GM21381 (cell line): ENCODE data around the gene FBF1.
"Not testable (repeated sequence)": the region's sequence is repeated elsewhere in the genome, so short reads cannot be mapped to it uniquely, and the experiment has no call there.

Source experiments
- ATAC-seq: cut with Tn5 transposase; IDR thresholded peaks from one replicate; pipeline ENCODE4 v1.9.1; 2021; ENCODE audit warnings: mild to moderate bottlenecking, moderate library complexity; ENCODE audit not compliant: unreplicated experiment

FBF1 gene, protein sequence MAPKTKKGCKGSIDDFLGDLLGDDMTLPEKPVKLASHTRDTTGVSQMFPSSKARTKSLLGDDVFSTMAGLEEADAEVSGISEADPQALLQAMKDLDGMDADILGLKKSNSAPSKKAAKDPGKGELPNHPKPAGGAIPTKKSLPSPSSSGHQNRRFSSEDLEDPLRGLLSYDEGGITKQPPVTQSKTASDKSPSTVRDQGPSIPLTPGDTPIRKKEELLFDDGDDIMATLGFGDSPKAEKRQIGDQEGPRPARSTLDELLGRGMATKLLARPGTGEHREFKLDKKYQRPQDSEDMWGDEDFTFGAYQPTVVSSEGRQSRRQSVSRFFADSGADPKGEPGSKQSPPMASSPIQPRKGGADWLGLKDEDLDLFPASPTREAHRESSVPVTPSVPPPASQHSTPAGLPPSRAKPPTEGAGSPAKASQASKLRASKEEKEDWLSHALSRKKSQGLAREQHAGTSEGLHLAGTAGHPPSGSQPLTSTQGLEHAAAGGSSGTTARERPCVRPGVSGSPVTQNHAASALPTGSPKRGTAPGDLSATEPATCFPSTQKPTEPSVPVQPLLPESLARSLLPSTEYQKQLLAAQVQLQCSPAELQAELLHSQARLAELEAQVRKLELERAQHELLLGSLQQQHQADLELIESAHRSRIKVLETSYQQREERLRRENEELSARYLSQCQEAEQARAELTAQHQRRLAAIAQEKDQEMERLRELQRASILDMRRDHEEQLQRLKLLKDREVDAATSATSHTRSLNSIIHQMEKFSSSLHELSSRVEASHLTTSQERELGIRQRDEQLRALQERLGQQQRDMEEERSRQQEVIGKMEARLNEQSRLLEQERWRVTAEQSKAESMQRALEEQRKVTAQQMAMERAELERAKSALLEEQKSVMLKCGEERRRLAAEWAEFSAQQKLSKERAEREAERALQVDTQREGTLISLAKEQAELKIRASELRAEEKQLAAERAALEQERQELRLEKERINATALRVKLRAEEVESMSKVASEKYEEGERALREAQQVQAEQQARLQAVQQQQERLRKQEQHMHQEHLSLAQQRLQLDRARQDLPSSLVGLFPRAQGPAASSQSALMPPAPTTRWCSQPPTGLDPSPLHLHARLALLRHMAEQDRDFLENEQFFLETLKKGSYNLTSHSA

DNA sequence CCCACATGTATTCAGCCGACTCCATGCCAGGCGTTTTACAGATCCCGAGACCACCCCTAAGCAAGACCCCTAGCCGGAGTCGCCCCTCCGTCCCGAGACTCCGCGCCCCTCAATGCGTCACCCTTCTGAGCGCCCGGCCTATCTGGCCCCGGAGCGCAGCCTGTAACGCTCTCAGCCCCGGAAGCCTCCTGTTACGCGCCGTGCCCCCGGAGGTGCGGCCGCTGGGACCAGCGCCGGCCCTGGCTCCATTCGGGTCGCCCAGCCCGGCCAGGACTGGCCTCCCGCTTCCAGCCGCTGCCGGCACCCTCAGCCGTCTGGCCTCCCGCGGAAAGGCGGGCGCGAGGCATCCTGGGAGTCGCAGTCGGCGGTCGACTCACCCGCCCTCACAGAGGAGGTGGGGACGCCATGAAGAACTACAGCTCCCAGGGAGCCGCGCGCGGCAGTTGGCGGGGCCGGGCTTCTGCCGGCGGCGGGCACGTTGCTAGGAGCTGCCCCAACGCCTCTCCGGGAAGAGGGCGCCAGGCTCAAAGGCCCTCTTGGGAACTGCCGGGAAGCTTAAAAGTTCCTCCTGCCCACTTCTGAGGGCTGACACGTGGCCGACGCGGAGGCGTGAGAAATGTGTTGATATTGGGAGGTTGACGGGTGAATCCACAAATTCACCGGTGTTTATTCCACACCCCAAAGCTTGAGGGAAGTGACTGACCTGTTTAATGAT, at the start of gene FBF1:
FBF1 (minus strand) TSS at position 316 of the 715 bp plus-strand sequence. CDS start 2,893 bp downstream, outside the sequence.
- peak; percentile 96 for ATAC-seq

DNA sequence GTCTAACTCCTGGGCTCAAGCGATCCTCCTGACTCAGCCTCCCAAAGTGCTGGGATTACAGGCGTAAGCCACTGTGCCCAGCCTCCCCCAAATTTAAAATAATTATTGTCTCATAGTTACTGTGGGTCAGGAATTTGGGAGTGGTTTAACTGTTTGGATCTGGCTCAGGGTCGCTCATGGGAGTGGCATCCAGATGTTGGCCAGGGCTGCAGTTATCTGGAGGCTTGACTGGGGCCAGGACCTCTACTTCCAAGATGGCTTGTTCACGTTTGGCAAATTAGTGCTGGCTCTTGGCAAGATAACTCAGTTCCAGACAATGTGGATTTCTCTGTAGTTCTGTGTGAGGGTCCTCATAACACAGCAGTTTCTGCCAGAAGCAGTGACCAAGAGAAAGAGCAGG, 46.2 kb upstream of the FBF1 start:
- no peak for ATAC-seq

DNA sequence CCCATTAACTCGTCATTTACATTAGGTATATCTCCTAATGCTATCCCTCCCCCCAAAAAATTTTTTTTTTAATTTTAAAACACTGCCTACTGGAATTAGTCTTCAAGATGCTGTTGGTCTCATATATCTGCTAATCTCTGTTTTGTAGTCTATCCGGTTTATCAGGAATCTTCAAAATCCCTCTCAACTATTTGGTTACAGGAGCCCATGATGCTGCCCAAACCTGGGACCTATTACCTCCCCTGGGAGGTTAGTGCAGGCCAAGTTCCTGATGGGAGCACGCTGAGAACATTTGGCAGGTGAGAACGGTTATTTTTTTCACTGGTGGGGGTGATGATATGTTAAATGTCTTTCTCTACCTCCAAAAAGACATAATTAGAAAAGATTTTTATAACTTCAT, 45.1 kb upstream of the FBF1 start:
- ATAC-seq, result no peak

DNA sequence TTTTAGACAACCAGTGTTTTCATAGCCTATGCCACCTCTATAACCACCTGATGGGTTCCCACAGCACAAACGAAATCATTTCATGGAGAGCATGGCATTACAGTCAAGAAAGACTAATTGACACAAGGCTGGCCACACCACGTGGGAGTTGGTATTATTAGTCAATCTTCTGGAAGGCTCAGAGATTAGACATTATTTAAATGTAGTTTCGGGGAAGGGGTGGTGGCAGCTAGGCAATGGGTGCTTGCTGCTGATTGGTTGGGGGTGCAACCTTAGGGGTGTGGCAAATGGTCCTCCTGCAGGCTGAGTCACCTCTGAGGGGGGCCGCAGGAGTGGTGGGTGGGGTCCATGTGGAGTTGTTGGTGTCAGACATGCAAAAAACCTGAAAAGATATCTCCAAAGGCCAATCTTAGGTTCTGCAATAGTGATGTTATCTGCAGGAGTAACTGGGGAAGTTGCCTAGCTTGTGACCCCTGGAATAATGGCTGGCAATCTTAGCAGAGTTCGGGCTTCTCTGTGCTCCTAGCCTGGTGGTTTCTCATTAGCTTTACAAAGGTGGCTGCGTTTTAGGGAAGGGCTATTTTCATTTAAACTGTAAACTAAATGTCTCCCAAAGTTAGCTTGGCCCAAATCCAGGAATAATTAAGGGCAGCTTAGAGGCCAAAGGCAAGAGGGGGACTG, 42.8 kb upstream of the FBF1 start:
- no peak for ATAC-seq

DNA sequence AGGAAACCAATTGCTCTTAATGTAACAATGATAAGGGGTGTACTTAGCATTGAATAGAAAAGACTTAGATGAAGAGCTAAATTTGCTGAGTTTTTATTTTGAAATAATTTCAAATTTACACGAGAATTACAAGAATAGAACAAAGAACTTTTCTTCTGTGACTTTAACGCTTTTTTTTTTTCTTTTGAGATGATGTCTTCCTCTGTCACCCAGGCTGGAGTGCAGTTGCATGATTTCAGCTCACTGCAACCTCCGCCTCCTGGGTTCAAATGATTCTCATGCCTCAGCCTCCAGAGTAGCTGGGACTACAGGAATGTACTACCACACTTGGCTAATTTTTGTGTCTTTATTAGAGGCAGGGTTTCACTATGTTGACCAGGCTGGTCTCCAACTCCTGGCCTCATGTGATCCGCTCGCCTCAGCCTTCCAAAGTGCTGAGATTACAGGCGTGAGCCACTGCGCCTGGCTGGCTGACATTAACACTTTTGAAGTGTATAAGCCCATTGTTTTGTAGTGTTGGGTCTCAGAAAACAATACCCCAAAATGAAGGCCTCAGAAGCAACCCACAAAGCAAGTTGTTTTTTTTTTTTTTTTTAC, 40.3 kb upstream of the FBF1 start:
- ATAC-seq, result no peak

DNA sequence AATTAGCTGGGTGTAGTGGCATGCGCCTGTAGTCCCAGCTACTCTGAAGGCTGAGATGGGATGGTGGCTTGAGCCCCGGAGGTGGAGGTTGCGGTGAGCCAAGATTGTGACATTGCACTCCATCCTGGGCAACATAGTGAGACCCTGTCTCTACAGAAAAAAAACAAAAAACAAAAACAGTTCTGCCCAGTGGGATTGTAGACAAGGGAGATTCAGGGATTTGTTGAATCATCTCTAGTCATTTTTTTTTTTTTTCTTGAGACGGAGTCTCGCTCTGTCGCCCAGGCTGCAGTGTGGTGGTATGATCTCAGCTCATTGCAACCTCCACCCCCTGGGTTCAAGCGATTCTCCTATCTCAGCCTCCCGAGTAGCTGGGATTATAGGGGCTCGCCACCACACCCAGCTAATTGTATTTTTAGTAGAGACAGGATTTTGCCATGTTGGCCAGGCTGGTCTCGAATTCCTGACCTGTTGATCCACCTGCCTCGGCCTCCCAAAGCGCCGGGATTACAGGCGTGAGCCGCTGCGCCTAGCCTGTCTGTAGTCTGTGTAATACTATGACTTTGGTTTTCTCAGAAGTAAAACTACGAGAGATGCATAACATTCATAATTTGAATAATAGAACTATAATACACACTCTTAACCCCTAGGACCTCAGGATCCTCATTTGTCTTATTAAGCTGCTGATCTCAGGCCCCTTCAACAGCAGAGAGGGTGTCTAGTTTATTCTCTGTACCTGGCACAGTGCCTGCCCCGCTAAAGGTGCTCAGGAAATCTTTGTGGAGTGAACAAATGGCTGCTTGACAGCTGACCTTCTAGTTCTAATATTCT, 39.6 kb upstream of the FBF1 start:
- ATAC-seq, result no peak

DNA sequence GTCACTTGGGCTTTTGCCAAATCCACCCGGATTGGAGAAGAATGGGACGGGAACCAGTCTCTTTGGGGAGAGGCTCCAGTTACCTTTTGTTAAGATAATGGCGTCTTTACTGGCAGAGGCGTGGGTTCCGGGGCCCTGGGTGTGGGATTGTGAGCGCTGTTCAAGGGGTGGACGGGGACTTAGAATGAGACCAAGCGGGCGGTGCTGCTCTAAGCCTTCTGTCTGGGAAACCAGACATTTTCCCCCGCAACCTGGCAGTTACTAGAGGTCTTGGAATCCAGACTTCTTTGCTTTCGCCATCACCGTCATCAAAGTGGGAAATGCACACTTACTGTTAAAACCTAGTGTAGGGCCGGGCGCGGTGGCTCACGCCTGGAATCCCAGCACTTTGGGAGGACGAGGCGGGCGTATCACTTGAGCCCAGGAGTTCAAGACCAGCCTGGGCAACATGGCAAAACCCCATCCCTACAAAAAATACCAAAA, 38.9 kb upstream of the FBF1 start:
- ATAC-seq, result peak; percentile 15

DNA sequence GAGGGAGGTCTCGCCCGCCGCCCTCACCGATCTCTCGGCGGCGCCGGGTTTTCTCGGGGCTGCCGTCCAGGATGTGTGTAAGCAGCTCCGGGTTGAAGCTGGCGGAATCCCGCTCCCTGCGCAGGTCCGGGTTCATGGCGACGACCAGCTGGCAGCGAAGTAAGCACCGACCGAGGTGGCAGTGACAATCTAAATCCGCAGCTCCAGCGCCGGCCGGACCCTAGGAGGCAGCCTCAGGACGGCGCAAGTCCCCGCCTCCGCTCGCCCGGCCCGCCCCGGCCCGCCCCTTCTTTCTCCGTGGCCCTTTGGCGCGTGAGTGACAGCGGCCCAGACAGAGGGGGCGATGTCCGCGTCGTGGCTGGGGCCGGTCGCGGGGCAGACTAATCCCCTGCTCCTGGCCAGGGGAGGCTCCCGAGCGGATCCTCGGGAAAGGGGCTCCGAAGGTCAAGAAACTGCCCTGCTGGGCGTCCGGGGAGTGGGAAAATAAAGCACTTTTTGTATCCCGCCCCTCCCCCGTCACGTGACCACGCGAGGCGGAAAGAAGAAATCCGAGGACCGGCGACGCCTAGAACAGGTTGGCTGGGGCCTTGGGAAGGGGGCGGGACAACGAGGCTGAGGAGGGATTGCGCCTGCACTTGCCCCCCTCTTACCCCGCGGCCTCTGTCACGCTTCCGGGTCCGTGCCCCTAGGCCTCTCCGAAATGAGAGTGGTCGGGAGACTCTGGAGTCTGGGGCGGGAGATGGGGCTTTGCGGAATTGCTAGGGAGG, 38.3 kb upstream of the FBF1 start, which contains the start of the genes ACOX1 and TEN1:
ACOX1 (minus strand) TSS at position 229 of the 767 bp plus-strand sequence; CDS start at position 136, 93 bp downstream.
TEN1 (plus strand) TSS at position 303 of the 767 bp plus-strand sequence. CDS start 6,953 bp downstream, outside the sequence.
- peak; percentile 91 for ATAC-seq

DNA sequence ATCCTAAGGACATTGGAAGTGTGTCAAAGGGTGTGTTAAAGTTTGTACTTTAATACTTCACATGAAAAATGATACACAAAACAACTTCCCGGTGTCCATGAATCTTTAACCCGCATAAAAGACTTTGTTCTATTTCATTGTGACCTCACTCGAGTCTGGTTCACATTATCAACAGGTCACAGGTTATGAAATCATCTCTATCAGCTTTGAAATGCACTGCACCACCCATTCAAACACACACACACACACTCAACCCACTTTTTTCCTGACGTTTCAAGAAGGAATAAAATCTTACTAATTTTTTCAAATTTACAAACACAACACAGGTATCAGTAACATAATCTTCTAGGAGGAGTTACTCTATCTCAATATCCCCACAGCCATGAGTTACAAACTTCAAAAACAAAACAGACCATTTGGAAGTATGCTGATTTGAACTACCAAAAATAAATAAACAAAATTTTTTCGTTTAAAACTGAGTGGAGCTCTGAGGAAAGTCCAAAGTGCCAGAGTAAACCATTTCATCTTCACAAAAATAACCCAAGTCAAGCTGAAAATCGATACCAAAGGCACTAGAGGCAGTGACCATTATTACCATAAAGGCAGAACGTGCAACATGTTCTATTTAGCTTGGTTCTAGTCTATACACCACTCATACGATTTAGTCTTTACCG, 35.5 kb upstream of the FBF1 start:
- no peak for ATAC-seq

DNA sequence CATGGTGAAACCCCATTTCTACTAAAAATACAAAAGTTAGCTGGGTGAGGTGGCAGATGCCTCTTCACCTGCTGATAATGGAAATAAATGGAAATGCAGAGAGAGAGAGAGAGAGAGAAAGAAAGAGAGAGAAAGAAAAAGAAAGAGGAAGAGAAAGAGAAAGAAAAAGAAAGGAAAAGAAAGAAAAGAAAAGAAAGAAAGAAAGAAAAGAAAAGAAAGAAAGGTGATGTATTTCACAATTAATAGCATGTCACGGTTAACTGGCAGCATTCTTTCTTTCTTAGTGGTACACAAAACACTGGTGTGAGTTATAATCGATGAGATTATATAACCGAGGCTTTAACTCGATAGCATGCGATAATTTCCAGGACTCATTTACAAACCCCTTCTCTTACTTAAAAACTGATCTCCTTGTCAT, 34.9 kb upstream of the FBF1 start:
- no peak for ATAC-seq

DNA sequence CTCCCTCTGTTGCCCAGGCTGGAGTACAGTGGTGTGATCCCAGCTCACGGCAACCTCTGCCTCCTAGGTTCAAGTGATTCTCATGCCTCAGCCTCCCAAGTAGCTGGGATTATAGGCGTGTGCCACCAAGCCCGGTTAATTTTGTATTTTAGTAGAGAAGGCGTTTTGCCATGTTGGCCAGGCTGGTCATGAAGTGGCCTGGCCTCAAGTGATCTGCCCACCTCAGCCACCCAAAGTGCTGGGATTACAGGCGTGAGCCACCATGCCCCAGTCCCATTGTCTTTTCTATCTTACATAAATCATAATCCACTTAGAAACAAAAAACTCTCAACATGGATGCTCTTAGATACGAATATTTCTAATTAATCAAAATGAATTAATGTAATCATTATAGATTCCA, 34.3 kb upstream of the FBF1 start:
- ATAC-seq, result not testable (repeated sequence)

DNA sequence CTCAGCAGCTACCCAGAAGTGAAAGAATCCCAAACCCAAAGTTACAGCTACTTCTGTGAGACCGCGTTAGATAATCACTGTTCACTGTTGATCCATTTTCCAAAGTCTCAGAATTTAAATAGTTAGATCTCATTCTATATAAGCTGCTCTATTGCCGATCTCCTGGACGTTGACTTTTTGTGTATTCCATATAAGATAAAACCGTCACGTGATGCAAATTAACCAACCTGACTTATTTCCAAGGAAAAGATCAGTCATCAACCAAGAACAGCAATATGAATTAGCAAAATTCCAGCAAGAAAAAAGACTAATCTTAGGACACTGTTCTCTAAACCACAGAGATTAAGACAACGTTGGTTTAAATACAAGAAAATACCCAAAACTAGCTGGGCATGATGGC, 29.8 kb upstream of the FBF1 start:
- no peak for ATAC-seq

DNA sequence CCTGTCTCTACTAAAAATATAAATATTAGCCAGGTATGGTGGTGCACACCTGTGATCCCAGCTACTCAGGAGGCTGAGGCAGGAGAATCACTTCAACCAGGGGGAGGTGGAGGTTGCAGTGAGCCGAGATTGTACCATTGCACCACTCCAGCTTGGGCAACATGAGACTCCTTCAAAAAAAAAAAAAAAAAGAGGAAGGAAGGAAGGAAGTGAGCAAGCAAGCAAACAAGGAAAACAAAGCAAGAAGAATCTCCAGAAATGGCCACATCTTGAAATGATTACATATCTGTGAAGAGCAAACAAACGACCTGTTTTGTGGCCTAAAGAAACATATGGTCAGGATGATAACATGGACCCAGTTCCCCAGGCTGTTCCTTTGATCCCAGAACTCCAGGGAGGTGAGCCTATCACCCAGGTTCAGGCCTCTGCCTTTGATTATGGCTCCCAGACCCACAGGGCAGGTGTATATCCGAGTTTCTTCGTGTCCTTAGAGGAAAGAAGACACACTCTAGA, 29.2 kb upstream of the FBF1 start:
- ATAC-seq, result no peak

DNA sequence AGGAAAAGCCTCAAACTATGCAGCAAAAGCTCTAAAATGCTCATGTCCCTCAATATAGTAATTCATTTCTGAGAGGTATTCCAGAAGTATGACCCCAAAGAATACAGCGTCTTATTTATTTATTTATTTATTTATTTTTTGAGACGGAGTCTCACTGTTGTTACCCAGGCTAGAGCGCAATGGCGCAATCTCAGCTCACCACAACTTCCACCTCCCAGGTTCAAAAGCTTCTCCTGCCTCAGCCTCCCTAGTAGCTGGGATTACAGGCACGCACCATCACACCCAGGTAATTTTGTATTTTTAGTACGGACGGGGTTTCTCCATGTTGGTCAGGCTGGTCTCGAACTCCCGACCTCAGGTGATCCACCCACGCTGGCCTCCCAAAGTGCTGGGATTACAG, 28.2 kb upstream of the FBF1 start:
- not testable (repeated sequence) for ATAC-seq

DNA sequence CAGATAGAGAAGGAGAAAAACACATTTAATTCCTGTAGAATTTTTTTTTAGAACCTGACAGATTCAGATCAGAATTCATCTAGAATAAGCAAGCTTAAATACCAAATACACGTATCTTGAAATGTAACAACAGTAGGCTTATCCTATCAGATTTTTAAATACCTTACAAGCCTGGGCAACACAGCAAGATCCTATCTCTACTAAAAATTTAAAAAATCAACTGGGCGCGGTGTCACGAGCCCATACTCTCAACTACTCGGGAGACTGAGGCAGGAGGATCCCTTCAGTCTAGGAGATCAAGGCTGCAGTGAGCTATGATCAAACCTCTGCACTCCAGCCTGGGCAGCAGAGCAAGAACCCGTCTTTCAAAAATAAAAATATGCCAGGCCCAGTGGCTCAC, 24.6 kb upstream of the FBF1 start:
- no peak for ATAC-seq

DNA sequence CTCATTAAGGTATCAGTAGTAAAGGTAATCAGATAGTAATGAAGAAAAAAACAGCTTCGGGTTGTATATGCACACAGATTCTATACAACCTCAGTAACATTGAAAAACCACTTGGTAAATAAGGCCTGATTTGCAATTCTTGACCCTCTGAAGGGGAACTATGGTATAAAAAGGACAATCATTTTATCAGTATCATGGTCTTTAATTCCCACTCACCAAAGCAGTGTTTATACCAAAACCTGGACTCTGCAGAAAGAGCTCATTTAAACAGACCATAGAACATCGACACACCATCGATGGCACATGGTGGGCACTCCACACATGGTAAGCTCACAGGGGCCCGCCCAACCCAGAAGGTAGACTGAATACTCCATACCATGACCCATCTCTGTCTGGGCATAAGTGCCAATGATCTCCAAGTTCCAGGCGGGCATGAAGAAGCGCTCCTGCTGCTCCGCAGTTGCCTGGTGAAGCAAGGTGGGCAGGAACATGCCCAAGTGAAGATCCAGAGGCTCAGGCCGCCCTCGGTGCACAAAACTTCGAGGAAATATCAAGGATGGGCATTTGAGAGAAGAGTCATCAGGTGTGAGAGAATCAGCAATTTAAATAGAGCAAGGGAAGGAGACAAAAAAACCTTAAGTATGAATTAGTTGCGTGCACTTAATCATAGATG, 19.1 kb upstream of the FBF1 start:
- no peak for ATAC-seq
